HG03064 (cell line): ENCODE measurements around the gene STRADB.
"Not testable (repeated sequence)": the region's sequence is repeated elsewhere in the genome, so short reads cannot be mapped to it uniquely, and the experiment has no call there.

Experiments used
- ATAC-seq: cut with Tn5 transposase; IDR thresholded peaks from one replicate; pipeline ENCODE4 v1.9.1; 2021; ENCODE audit warnings: low read depth; ENCODE audit not compliant: unreplicated experiment

The STRADB gene

DNA sequence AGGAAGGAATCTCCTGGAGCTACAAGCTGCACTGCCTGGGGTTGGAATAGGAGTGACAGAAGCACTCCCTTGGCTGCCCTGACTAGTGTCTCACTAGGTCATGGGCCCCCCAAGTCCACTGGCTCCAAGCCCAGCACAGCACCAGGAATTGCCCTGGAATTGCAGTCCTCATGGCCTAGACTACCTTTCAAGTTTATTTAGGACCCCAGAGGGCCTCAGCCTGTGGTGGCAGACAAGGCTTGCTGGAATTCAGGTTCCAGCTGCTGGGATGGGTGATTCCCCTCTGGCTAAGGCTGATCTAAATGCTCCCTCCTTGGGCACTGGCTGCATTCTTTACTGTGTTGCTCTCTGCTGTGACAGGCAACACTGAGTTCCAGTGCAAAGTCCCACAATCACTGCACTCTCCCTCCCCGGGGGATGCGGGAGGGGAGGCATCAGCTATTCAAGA, 14.0 kb downstream of the STRADB start:
- no peak for ATAC-seq

DNA sequence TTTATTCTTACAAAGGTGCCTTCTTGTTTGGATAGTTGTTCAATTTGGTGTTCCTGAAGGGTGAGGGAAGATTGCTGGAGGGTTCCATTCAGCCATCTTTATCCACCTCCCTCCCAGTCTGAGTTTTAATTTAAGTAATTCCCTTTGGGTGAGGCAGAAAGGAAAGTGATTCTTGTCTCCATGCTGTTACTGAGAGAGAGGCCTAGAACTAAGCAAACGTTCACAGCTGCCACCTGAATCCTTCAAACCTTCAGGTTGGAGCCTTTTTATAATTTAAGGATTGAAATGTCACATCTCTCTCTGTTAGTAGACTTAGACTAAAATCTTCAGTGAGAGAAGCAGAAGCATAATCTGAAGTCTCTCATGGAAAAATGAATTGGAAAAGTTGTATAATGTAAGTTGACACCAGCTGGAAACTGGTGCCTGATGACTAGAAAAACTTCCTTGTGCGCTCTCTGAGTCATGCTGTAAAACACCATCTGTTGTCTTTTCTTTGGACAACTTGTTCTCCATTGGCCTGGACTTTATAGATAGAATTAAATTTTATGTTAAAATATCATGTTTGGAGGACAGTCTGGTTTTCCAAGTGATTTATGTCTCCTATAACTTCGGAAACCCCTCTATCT, 14.6 kb downstream of the STRADB start:
- ATAC-seq, result no peak

DNA sequence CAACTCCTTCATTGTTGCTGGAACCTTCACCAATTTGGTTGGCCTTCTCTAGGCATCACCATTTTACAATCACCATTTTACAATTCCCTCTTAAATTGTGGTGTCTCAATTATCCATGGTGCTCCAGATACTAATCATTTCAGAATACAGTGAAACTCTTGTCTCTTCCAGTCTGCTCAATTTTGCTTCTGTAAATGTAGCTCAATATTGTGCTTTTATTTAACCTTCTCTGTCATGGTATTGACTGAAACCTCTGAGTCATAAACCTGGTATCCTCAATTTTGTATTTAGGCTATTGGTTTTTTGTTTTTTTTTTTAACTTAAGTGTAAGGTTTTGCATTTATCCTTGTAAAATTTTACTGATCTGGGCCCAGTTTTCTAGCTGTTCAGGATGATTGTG, 16.1 kb downstream of the STRADB start:
- ATAC-seq, result no peak

DNA sequence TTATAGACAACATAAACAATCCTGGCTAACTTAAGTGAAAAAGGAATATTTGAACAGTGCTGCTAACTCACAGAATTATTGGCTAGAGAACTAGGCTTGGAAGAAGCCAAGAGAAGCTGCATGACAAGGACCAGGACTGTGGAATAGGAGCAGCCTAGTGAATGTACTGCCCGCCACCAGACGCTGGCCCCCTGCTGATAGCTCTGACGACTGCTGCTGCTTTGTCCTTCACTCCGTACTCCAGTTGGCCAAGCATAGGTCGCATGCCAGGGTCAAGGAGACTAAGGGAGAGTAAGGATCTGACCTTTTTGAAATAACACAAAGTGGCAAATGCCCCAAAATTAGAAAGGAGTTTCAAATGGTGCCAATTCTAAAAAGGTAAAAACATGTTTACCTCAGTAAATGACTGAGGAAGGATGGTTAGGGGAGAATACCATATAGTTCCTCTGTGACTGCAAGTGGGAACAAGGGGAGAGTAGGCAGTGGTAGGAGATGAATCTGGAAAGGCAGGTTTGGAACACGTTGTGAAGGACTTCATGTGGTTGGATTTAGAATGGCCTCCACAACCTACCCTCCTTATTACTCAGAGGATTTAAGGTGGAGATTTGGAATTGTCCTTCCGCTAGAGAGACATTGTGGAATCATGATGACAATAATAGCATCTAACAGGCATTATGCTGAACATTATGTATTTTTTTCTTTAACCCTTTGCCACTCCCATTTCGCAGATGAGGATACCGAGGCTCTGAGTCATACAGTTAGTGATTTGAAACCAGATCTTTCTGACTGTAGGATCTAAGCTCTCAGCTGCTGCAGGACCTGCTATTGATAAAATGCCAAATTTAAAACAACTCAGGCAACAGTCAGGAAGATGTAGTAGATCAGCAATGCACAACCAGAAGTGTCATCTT, 19.5 kb downstream of the STRADB start:
- ATAC-seq, result no peak

DNA sequence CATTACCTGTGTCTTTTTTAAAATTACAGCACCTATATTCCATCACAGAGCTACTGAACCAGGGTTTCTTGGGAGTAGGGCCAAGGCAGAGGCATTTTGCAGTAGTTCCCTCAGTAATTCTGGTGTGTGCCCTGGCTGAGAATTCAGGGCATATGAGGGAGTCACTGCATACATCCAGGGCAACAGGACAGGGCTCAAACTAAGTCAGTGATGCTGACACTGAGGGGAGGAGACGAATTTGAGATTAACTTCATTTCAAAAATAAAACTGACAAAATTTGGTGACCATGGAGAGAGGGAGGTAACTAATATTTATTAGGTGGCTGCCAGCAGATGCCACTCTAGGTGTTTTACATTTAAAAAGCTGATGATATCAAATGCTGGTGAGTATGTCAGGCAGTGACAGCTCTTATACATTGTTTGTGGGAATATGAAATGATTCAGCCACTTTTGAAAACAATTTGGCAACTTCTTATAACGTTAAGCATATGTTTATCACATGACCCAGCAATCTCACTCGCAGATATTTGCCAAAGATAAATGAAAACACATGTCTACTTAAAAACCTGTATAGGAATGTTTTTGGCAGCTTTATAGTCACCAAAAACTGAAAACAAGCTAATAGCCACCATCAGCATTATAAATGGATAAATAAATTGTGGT, 20.3 kb downstream of the STRADB start:
- no peak for ATAC-seq

DNA sequence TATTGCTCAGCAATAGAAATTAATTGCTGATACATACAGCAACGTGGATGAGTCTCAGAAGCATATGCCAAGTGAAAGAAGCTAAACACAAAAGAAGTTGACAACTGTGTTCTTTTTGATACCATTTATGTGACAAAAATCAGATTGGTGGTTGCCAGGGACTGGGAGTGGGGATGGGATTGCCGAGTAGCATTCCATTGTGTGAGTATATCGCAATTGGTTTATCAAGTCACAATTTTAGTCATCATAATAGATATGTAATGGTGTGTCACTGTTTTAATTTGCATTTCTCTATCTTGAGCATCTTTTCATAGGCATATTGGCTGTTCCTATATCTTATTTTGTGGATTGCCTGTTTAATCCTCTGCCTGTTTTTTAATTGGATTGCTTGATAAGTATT, 20.9 kb downstream of the STRADB start:
- ATAC-seq, result no peak

DNA sequence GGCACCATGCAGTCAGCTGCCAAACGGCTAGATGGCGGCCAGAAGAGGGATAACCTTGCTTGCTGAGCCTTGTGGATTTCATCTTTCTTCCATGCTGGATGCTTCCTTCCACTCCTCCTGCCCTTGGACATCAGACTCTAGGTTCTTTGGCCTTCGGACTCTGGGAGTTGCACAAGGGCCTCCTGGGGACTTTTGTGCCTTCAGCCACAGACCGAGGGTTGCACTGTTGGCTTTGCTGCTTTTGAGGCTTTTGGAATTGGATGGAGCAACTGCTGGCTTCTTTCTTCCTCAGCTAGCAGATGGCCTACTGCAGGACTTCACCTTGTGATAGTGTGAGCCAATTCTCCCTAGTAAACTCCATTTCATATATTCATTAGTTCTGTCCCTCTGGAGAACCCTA, 31.0 kb downstream of the STRADB start:
- no peak for ATAC-seq

DNA sequence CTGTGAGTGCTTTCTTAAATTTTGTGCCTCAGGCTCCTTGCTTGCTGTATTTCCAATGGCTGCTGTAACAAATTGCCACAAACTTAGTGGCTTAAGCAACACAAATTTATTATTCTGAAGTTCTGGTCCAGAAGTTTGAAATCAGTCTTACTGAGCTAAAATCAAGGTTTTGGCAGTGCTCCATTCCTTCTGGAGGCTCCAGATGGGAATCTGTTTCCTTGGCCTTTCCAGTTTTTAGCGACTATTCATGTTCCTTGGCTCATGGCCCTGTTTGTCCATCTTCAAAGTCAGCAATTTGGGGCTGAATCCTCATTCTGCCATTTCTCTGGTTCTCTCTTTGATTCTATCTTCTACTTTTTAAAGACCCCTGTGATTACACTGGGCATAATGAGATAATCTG, 31.8 kb downstream of the STRADB start:
- ATAC-seq, result no peak

DNA sequence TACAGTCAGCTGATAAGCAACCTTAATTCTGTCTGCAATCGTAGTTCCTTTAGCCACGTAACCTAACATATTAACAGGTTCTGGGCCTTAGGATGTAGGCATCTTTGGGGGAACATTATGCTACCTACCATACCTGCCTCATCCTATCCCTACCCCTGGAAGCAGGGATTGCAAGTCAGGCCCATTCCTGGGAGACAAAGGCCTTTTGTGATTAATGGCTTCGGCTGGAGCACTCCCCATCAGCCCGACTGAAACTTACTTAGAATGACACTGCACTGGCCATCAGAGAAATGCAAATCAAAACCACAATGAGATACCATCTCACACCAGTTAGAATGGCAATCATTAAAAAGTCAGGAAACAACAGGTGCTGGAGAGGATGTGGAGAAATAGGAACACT, 32.2 kb downstream of the STRADB start:
- ATAC-seq, result not testable (repeated sequence)

DNA sequence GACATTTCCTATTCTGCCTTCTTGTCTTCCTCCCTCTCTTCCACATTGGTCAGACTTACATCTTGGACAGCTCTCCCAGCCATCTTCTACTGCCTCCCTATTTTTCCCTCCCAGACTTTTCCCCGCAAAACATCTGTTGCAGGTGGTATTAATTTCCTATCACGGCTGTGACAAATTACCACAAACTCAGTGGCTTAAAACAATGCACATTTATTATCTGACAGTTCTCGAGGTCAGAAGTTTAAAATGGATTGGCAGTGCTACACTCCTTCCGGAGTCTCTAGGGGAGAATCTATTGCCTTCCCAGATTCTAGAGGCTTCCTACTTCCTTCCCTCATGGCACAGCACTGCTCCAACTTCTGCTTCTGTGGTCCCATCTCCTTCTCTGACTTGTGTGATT, 33.3 kb downstream of the STRADB start:
- ATAC-seq, result no peak

DNA sequence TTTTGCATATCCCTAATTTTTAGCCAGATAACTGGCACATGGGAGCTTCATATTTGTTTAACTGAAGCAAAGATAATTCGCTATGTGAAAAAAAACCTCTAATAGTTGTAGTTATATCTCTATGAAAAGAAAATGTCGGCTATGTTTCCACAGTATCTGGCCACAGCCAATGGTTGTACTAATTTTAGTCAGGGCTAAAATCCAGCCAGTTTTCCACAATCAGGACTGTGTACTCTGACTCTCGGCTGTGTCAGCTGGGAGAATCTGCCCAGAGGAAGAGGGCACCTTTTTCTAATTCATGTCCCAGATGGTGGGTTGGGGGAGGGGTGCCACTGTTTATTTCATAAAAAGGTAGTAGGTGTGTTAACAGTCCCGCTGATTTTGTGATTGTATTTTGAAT, 38.8 kb downstream of the STRADB start:
- ATAC-seq, result no peak

DNA sequence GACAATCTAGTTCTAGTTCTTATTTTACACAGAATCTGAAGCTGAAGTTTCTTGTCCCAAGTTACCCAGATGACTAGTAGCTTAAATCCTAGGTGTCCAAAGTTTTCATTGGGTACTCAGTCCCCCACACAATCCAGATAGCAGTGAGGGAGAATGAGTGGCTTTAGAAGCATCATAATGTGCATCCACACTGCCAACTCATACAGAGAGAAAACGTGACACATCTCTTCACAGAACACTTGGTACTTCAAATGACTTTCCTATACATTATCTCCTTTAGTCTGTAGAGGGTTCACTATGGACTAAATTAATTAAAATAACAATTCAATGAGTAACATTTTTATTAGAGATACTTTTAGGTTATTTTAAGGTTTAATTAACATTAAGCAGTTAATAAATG, 45.2 kb downstream of the STRADB start:
- ATAC-seq, result no peak

DNA sequence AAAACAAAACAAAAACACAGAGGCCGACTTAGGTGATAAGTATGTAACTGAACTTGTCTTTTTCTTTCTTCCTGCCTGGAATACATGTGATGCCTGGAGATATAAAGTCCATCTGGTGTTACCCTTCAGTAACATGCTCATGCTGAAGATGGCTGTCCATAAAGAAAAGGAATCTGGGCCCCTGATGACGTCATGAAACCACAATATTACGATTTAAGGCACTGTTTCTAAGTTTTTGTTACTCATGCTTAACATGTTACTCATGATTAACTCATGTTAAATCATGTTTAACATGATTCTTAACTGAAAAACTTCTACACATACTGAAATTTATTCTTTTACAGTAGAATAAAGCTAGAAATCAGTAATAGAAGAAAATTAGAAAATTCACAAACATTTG, 49.0 kb downstream of the STRADB start:
- no peak for ATAC-seq

DNA sequence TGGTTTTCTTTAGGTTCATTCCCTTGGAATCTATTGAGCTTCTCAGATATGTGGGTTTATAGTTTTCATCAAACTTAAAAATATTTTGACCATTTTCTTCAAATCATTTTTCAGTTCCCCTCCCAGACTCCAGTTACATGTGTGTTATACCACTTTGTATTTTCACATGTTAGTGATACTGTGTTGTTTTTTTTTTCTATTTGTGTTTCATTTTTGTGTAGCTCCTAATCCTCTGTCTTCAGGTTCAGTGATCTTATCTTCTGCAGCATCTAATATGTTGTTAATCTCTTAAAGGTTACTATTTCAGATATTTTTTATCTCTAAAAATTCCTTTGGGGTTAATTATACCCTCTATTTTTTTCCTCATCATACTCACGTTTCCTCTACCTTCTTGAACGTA, 51.2 kb downstream of the STRADB start:
- no peak for ATAC-seq

DNA sequence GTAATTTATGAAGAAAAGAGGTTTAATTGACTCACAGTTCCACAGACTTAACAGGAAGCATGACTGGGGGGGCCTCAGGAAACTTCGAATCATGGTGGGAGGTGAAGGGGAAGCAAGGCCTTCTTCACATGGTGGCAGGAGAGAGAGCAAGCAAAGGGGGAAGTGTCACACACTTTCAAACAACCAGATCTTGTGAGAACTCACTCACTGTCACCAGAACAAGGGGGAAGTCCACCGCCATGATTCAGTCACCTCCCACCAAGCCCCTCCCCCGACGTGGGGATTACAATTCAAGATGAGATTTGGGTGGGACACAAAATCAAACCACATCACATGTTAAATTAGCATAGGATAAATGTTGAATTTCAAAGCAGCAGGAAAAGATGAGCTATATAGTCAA, 56.2 kb downstream of the STRADB start:
- ATAC-seq, result no peak

DNA sequence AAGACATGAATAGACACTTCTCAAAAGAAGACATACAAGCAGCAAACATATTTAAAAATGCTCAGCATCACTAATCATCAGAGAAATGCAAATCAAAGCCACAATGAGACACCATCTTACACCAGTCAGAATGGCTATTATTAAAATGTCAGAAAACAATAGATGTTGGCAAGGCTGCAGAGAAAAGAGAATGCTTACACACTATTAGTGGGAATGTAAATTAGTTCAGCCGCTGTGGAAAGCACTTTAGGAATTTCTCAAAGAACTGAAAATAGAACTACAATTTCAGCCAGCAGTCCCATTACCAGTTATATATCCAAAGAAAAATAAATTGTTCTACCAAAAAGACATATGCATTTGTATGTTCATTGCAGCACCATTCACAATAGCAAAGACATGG, 61.7 kb downstream of the STRADB start:
- ATAC-seq, result no peak

DNA sequence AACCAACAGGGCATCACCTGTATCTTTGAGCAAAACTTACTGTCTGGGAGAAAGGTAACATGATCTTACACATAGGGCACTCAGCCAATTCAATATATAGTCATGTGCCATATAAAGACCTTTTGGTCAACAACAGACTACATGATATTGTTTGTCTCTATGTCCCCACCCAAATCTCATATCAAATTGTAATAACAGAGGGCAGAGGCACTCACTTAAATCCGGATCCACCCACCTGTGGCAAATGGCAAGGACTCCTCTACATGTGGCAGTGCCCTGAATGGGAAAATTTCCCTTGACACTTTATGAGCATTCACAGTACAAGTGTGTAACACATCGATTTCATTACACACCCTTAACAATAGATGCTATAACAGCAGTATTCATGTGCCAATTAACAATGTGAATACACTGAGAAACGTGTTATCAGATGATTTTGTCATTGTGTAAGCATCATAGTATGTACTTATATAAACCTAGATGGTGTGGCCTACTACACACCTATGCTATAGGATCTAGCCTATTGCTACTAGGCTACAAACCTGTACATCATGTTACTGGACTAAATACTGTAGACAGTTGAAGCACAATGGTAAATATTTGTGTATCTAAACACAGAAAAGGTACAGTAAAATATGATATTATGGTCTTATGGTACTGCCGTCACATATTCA, 64.2 kb downstream of the STRADB start:
- no peak for ATAC-seq

DNA sequence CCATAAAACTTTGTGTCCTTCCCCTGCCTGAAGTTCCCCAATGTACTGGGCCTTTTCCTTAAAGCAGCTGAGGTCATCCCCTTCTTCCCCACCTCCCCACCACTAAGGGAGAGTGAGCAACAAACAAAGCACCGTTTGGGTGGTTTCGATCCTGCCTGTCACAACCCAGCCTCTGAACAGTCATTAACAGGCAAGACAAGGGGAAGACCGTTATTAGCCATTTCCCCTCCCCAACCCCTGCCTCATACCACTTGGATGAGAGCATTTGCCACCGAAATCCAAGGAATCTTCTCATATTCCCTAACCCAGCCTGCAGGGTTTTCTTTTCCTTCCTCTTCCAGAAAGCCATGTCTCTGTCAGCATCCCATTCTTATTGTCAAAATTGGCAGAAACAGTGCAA, 65.6 kb downstream of the STRADB start:
- no peak for ATAC-seq

DNA sequence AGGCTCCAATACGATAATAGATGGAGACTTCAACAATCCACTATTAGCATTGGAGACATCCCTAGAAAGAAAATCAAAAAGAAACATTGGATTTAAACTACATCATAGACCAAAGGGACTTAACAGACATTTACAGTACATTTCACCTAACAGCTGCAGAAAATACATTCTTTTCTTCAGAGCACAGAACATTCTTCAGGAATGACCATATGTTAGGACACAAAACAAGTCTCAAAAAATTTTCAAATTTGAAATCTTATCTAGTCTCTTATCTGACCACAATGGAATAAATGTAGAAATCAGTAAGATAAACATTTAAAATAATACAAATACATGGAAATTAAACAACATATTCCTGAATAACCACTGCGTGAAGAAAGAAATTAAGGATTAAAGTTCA, 68.7 kb downstream of the STRADB start:
- no peak for ATAC-seq

DNA sequence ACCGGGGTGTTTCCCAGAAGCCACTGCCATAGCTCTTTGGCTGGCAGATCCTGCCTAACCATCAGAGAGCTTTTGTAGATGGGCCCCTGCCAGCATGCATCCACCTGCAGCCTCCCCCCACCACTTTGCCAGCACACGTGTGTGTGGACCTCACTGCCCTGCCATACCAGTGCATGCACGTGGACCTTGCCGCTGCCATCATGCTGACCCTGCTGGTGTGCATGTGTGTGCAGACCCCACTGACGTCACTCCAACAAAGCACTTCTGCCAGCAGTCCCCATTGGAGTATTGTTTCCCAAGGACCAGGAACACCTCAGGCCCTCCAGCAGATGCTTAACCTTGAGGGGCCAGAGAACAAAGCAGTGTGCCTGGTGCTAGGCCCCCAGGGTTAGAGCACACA, 71.4 kb downstream of the STRADB start:
- no peak for ATAC-seq

DNA sequence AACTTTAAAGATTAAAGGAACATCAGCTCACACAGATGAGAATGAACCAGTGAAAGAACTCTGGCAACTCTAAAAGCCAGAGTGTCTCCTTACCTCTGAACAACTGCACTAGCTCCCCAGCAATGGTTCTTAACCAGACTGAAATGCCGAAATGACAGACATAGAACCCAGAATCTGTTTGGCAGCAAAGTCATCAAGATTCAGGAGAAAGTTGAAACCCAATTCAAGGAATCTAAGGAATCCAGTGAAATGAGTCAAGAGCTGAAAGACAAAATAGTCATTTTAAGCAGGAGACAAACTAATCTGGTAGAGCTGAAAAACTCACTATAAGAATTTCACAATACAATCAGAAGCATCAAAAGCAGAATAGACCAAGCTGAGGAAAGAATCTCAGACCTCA, 72.0 kb downstream of the STRADB start:
- no peak for ATAC-seq
